Measurements from ENCODE around the gene SSPN. TPM values are rescaled to one million over a fixed set of nuclear protein-coding genes. Genes with fewer than 3 reads are reported as not detected.

Gene SSPN
- total RNA-seq, 1 experiment from 2014 or later, result 0.17 TPM

DNA sequence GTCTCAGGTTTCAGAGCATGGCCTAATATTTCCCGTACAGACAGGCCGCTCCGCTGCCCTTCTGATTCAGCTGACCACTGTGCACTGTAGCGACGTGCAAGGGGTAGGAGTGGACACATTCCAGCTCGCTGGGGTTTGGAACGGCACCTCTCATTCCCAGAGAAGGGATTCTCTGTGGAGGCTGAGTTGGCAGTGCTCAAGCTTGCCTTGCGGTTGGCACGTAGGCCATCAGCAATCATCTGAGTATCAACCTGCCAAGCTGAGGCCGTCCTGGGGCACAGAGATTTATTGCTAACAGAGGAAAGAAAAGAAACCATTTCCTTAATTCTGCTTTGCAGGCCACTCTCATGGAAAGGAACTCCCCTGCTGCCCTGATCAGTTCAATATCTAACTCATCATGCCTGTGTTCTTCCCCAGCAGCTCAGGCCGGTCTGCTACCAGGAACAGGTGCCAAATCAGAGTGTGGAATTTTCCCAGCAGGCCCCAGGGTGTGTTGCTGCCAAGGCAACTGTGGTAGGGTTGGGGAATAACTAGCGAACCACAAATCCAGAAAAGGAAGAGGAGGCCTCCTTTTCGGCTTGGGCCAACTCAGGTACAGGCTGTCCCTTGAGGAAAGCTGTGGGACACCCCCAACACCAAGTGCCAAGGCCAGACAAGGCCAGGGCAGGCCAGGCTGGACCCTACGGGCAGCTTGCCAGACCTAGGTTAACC is 92.5 kb downstream of the SSPN start (continued):
- no peak for TF ChIP-seq CEBPB (IDR thresholded peaks at IDR 0.05; ENCODE audit: low read depth)
- TF ChIP-seq FOSL1 (IDR thresholded peaks at IDR 0.05; ENCODE audit: low read depth), result no peak
- no peak for TF ChIP-seq SRF (IDR thresholded peaks at IDR 0.05; ENCODE audit: low read depth)

DNA sequence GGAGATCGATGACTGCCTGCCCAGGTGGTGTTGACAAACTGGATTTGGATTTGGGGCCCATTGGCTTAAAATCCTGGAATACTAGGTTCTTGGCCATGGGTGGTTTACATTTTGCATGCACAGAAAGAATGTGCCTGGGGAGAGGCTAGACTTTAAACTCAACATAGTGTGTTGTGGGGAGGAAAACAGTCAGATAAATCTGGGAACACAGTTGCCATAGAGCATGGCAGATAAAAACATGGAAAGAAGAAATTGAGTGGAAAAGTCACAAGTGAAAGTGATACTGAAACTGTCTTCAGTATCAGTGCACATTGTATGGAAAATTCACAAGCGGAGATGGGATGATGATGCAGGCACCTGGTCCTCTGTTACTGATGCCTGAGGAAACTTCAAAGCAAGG is 95.2 kb downstream of the SSPN start:
- TF ChIP-seq YY1 (IDR thresholded peaks at IDR 0.05; ENCODE audit: extremely low read depth, insufficient replicate concordance, low read depth, low read length), result no peak
- TF ChIP-seq, protein P1, sequence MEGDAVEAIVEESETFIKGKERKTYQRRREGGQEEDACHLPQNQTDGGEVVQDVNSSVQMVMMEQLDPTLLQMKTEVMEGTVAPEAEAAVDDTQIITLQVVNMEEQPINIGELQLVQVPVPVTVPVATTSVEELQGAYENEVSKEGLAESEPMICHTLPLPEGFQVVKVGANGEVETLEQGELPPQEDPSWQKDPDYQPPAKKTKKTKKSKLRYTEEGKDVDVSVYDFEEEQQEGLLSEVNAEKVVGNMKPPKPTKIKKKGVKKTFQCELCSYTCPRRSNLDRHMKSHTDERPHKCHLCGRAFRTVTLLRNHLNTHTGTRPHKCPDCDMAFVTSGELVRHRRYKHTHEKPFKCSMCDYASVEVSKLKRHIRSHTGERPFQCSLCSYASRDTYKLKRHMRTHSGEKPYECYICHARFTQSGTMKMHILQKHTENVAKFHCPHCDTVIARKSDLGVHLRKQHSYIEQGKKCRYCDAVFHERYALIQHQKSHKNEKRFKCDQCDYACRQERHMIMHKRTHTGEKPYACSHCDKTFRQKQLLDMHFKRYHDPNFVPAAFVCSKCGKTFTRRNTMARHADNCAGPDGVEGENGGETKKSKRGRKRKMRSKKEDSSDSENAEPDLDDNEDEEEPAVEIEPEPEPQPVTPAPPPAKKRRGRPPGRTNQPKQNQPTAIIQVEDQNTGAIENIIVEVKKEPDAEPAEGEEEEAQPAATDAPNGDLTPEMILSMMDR (IDR thresholded peaks at IDR 0.05 in 2 of 3, conservative IDR thresholded peaks at IDR 0.05 in 1 of 3; ENCODE audit: borderline replicate concordance in 1 of 3, insufficient read depth in 1 of 3, low read depth in 2 of 3, low read length in 2 of 3), result no peak
- TF ChIP-seq ZNF274 (IDR thresholded peaks at IDR 0.05; ENCODE audit: low read depth, low read length), result no peak
- TF ChIP-seq, protein P2, sequence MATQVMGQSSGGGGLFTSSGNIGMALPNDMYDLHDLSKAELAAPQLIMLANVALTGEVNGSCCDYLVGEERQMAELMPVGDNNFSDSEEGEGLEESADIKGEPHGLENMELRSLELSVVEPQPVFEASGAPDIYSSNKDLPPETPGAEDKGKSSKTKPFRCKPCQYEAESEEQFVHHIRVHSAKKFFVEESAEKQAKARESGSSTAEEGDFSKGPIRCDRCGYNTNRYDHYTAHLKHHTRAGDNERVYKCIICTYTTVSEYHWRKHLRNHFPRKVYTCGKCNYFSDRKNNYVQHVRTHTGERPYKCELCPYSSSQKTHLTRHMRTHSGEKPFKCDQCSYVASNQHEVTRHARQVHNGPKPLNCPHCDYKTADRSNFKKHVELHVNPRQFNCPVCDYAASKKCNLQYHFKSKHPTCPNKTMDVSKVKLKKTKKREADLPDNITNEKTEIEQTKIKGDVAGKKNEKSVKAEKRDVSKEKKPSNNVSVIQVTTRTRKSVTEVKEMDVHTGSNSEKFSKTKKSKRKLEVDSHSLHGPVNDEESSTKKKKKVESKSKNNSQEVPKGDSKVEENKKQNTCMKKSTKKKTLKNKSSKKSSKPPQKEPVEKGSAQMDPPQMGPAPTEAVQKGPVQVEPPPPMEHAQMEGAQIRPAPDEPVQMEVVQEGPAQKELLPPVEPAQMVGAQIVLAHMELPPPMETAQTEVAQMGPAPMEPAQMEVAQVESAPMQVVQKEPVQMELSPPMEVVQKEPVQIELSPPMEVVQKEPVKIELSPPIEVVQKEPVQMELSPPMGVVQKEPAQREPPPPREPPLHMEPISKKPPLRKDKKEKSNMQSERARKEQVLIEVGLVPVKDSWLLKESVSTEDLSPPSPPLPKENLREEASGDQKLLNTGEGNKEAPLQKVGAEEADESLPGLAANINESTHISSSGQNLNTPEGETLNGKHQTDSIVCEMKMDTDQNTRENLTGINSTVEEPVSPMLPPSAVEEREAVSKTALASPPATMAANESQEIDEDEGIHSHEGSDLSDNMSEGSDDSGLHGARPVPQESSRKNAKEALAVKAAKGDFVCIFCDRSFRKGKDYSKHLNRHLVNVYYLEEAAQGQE (IDR thresholded peaks at IDR 0.05; ENCODE audit: low read depth), result no peak
- TF ChIP-seq CBX3 (IDR thresholded peaks at IDR 0.05; ENCODE audit: low read depth), result no peak
- TF ChIP-seq, protein P3, sequence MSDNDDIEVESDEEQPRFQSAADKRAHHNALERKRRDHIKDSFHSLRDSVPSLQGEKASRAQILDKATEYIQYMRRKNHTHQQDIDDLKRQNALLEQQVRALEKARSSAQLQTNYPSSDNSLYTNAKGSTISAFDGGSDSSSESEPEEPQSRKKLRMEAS (IDR thresholded peaks at IDR 0.05), result no peak
- TF ChIP-seq POLR2AphosphoS5 (IDR thresholded peaks at IDR 0.05; ENCODE audit: low read depth, low read length), result no peak
- TF ChIP-seq EGR1 (IDR thresholded peaks at IDR 0.05; ENCODE audit: low read depth), result no peak
- TF ChIP-seq FOSL1 (IDR thresholded peaks at IDR 0.05; ENCODE audit: low read depth), result no peak
- TF ChIP-seq, protein P4, sequence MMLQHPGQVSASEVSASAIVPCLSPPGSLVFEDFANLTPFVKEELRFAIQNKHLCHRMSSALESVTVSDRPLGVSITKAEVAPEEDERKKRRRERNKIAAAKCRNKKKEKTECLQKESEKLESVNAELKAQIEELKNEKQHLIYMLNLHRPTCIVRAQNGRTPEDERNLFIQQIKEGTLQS (IDR thresholded peaks at IDR 0.05), result no peak
- CTCF ChIA-PET, result no interaction called here
- Histone ChIP-seq H3K79me2 (ENCODE audit: insufficient read depth, low read length) (no peaks in the 10 kb centered on the region), H3K9me3 (ENCODE audit: control insufficient read depth in 1 of 2, insufficient read depth in 1 of 2, low read depth in 1 of 2, low read length in 2 of 2) (no peaks in the 10 kb centered on the region), H2AFZ (ENCODE audit: low read depth, low read length, poor library complexity, severe bottlenecking) (no peak overlapping the region), H3K4me1 (ENCODE audit: control insufficient read depth in 1 of 2, insufficient read depth in 2 of 2, low read length in 2 of 2) (peaks cover 0 to 4% of the 10 kb centered on the region in 2 experiments; a peak in 1 of 4 replicates), H3K27me3 (ENCODE audit: insufficient read depth, low read length) (no peaks in the 10 kb centered on the region), H4K20me1 (ENCODE audit: insufficient read depth) (no peaks in the 10 kb centered on the region), H3K4me2 (ENCODE audit: low read length) (no peak overlapping the region), H3K4me3 (replicated peaks in 1 of 2; ENCODE audit: low read depth in 1 of 2, low read length in 2 of 2) (no peak overlapping the region), H3K9ac (ENCODE audit: low read length) (no peak overlapping the region), H3K36me3 (ENCODE audit: control insufficient read depth in 1 of 2, insufficient read depth in 2 of 2, low read length in 2 of 2) (no peaks in the 10 kb centered on the region), H3K27ac (ENCODE audit: low read depth, low read length) (no peak overlapping the region), H3K9me2 (ENCODE audit: insufficient read depth) (no peaks in the 10 kb centered on the region; the same call in 1 of the 2 replicates)
- BruUV-seq (replicated peaks), result no TSS peak
- POLR2A ChIA-PET, result no interaction called here
- RAD21 ChIA-PET (ENCODE audit: low non-redundant PET in 1 of 2, low total read pairs in 2 of 2, uncharacterized antibody in 2 of 2, unreplicated experiment in 2 of 2), result no interaction called here
- DNase-seq (ENCODE audit: low read depth, low spot score) (no peak), ATAC-seq (no peak)
- intact Hi-C loops (cut with micrococcal nuclease), result no loop called here

All from HCT116 (cell line).